ENCODE data around the gene SH3BP5L. TPM values are rescaled to one million over a fixed set of nuclear protein-coding genes. Genes with fewer than 3 reads are reported as not detected.

Gene SH3BP5L
- total and polyA plus RNA-seq, 2 of the 4 experiments (the other 2 are of a cell fraction): 23.3 to 35.9 TPM

DNA sequence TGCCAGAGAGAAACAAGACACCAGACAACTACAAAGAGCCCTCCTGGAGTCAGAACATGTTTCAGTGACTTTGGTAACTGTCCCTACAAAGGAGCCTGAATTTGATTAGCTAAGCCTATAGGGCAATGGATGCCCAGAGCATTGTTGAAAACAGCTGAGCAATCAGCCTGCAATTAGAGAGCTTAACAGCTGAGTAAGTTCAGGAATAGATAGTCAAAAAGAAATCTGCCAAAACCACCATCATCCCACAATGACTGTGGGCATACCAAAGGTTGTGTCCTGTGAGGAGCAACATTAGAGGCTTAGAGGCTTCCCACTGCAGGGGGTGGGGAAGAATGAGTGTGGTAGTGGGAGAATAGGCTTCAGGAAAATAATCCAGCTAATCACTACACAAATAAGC is 32.1 kb downstream of the SH3BP5L start:
- H2BK5ac ChIP-seq (ENCODE audit: low read depth, low read length, poor library complexity, severe bottlenecking): no peak overlapping the region
- no peak overlapping the region for H4K5ac ChIP-seq (ENCODE audit: low read depth, low read length)
- H3K4me1 ChIP-seq (ENCODE audit: control insufficient read depth, insufficient read depth, low read length): no peaks in the 10 kb centered on the region
- ChIA-PET POLR2A (ENCODE audit: unreplicated experiment) (no interaction called here), CTCF (no interaction called here)
- DNase-seq (no peak), ATAC-seq (ENCODE audit: low read depth) (no peak)
- H2BK120ac ChIP-seq (ENCODE audit: low read depth, low read length): no peak overlapping the region
- no TSS peak for BruUV-seq (replicated peaks)
- H4K91ac ChIP-seq (ENCODE audit: insufficient read depth, low read depth, low read length): no peak overlapping the region
- no peak overlapping the region for H3K9ac ChIP-seq (ENCODE audit: low read depth, low read length)
- TF ChIP-seq RFX5 (IDR thresholded peaks at IDR 0.05; ENCODE audit: low read depth, low read length) (no peak), RAD21 (IDR thresholded peaks at IDR 0.05; ENCODE audit: low read length) (no peak), MXI1 (IDR thresholded peaks at IDR 0.05; ENCODE audit: borderline replicate concordance, low read depth, low read length) (no peak), RCOR1 (IDR thresholded peaks at IDR 0.05; ENCODE audit: insufficient replicate concordance, low read length) (no peak), BHLHE40 (IDR thresholded peaks at IDR 0.05; ENCODE audit: low read depth, low read length) (no peak), MAFK (IDR thresholded peaks at IDR 0.05; ENCODE audit: low read depth, low read length) (no peak), MAZ (IDR thresholded peaks at IDR 0.05; ENCODE audit: borderline replicate concordance, low read depth, low read length) (no peak), CHD1 (IDR thresholded peaks at IDR 0.05; ENCODE audit: low read depth, low read length) (no peak), POLR2A (IDR thresholded peaks at IDR 0.05; ENCODE audit: low read depth, low read length) (no peak), NFE2L2 (IDR thresholded peaks at IDR 0.05; ENCODE audit: low read depth, low read length) (no peak), SMC3 (IDR thresholded peaks at IDR 0.05; ENCODE audit: low read depth, low read length) (no peak)
- TF ChIP-seq, protein P1, sequence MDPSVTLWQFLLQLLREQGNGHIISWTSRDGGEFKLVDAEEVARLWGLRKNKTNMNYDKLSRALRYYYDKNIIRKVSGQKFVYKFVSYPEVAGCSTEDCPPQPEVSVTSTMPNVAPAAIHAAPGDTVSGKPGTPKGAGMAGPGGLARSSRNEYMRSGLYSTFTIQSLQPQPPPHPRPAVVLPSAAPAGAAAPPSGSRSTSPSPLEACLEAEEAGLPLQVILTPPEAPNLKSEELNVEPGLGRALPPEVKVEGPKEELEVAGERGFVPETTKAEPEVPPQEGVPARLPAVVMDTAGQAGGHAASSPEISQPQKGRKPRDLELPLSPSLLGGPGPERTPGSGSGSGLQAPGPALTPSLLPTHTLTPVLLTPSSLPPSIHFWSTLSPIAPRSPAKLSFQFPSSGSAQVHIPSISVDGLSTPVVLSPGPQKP (IDR thresholded peaks at IDR 0.05; ENCODE audit: borderline replicate concordance, low read depth, low read length): no peak
- TF ChIP-seq, protein P2, sequence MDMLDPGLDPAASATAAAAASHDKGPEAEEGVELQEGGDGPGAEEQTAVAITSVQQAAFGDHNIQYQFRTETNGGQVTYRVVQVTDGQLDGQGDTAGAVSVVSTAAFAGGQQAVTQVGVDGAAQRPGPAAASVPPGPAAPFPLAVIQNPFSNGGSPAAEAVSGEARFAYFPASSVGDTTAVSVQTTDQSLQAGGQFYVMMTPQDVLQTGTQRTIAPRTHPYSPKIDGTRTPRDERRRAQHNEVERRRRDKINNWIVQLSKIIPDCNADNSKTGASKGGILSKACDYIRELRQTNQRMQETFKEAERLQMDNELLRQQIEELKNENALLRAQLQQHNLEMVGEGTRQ (IDR thresholded peaks at IDR 0.05; ENCODE audit: low read depth, low read length): no peak
- TF ChIP-seq, protein P3, sequence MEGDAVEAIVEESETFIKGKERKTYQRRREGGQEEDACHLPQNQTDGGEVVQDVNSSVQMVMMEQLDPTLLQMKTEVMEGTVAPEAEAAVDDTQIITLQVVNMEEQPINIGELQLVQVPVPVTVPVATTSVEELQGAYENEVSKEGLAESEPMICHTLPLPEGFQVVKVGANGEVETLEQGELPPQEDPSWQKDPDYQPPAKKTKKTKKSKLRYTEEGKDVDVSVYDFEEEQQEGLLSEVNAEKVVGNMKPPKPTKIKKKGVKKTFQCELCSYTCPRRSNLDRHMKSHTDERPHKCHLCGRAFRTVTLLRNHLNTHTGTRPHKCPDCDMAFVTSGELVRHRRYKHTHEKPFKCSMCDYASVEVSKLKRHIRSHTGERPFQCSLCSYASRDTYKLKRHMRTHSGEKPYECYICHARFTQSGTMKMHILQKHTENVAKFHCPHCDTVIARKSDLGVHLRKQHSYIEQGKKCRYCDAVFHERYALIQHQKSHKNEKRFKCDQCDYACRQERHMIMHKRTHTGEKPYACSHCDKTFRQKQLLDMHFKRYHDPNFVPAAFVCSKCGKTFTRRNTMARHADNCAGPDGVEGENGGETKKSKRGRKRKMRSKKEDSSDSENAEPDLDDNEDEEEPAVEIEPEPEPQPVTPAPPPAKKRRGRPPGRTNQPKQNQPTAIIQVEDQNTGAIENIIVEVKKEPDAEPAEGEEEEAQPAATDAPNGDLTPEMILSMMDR (conservative IDR thresholded peaks at IDR 0.05; ENCODE audit: low read depth, low read length): no peak
- H3K14ac ChIP-seq (replicated peaks; ENCODE audit: low read depth, low read length): no peak overlapping the region
- H2BK20ac ChIP-seq (ENCODE audit: low read depth, low read length): no peak overlapping the region
- H4K20me1 ChIP-seq (ENCODE audit: insufficient read depth, low read length): no peaks in the 10 kb centered on the region
- intact Hi-C loops (cut with micrococcal nuclease) (no loop called here), dilution Hi-C loops (cut with HindIII; ENCODE audit: low sequenced_read_pairs, unreplicated experiment) (no loop called here), in situ Hi-C loops (cut with MboI; ENCODE audit: low sequenced_read_pairs) (no loop called here)
- no peaks in the 10 kb centered on the region; the same call in 1 of the 2 replicates for H3K9me3 ChIP-seq (ENCODE audit: control insufficient read depth, insufficient read depth, low read length)
- H3K36me3 ChIP-seq (ENCODE audit: control insufficient read depth, insufficient read depth, low read length): no peaks in the 10 kb centered on the region
- no peak overlapping the region for H3K4me3 ChIP-seq (ENCODE audit: insufficient read depth, low read depth, low read length)
- no peak overlapping the region for H3K4me2 ChIP-seq (ENCODE audit: low read depth, low read length)
- no peak overlapping the region for H2AK9ac ChIP-seq (replicated peaks; ENCODE audit: low read depth, low read length, poor library complexity)
- H2BK15ac ChIP-seq (ENCODE audit: low read depth, low read length): no peak overlapping the region
- no peak overlapping the region for H2AFZ ChIP-seq (replicated peaks; ENCODE audit: low read length, poor library complexity)
- no peak overlapping the region for H2AK5ac ChIP-seq (ENCODE audit: low read depth, low read length)
- H3K27me3 ChIP-seq (ENCODE audit: control insufficient read depth, insufficient read depth, low read length): no peaks in the 10 kb centered on the region
- no peak overlapping the region for H3K56ac ChIP-seq (ENCODE audit: extremely low read depth, insufficient read depth, low read length)
- no peak overlapping the region for H3K18ac ChIP-seq (ENCODE audit: low read depth, low read length)
- no peak overlapping the region for H4K8ac ChIP-seq (ENCODE audit: low read depth in 2 of 2, low read length in 2 of 2)
- no peaks in the 10 kb centered on the region for H3K79me1 ChIP-seq (ENCODE audit: low read depth in 1 of 2, low read length in 2 of 2)
- no peak overlapping the region for H3K4ac ChIP-seq (ENCODE audit: low read depth, low read length)
- H3K9me1 ChIP-seq (ENCODE audit: insufficient read depth, low read length): no peaks in the 10 kb centered on the region
- H3K23ac ChIP-seq (ENCODE audit: low read depth, low read length): no peak overlapping the region
- no peak overlapping the region for H3K27ac ChIP-seq (ENCODE audit: insufficient read depth, low read length)

Data from IMR-90 (cell line).